Mucosa of stomach (tissue), 1 donor: ENCODE measurements around the gene IL34.

ENCODE experiments used
- H3K27me3 ChIP-seq: one replicate; pipeline ENCODE4 v1.7.0; 2013; ENCODE audit warnings: mild to moderate bottlenecking, low read length; ENCODE audit not compliant: control insufficient read depth, insufficient read depth
- H3K36me3 ChIP-seq: one replicate; pipeline ENCODE4 v1.7.0; 2013; ENCODE audit warnings: low read length; ENCODE audit not compliant: control insufficient read depth, insufficient read depth
- H3K4me1 ChIP-seq: one replicate; pipeline ENCODE4 v1.7.0; 2013; ENCODE audit warnings: mild to moderate bottlenecking, low read length; ENCODE audit not compliant: control insufficient read depth, insufficient read depth
- H3K4me3 ChIP-seq: one replicate; pipeline ENCODE4 v1.7.0; 2013; ENCODE audit warnings: low read length
- H3K9ac ChIP-seq: one replicate; pipeline ENCODE4 v1.7.0; 2013; ENCODE audit warnings: mild to moderate bottlenecking, low read length, moderate library complexity
- H3K9me3 ChIP-seq: one replicate; pipeline ENCODE4 v1.7.0; 2013; ENCODE audit warnings: mild to moderate bottlenecking, low read length, moderate library complexity; ENCODE audit not compliant: control insufficient read depth
- donor health status: Pancreatic carcinoma.

IL34 gene

GRCh38 chr16:70709457-70709856 is 63.1 kb downstream of the IL34 start:
- Histone ChIP-seq H3K4me1 (peaks cover 5% of the 10 kb centered on the region), H3K9ac (no peak overlapping the region), H3K36me3 (no peaks in the 10 kb centered on the region), H3K9me3 (no peaks in the 10 kb centered on the region), H3K27me3 (no peaks in the 10 kb centered on the region), H3K4me3 (no peak overlapping the region)

DNA sequence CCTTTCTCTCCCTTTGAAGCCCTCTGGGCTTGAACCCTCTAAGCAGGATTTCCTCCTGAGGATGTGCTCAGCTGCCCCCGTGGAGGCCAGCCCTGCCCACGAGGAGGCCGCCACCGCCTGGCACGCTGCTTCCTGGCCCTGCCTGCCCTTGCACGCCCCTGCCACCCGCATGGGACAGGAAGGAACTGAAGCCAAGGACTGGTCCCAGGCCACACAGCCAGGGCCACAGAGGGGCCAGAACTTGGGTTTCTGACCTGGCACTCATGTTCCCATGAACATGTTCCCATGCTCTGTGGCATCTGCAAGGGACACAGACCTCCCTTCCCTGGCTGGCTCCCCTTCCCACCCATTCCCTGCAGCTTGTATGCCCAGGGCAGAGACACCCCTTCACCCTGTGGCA is 63.6 kb downstream of the IL34 start:
- no peak overlapping the region for H3K9ac ChIP-seq
- no peaks in the 10 kb centered on the region for H3K27me3 ChIP-seq
- H3K4me1 ChIP-seq, result no peaks in the 10 kb centered on the region
- H3K36me3 ChIP-seq, result no peaks in the 10 kb centered on the region
- no peak overlapping the region for H3K4me3 ChIP-seq
- H3K9me3 ChIP-seq, result no peaks in the 10 kb centered on the region
